HK-2 (cell line): Measurements from ENCODE around the gene HOXD3.

Experiments used
- DNase-seq: peaks from one replicate; pipeline ENCODE4 v3.0.0-alpha.2; 2018; ENCODE audit not compliant: unreplicated experiment

The HOXD3 gene

DNA sequence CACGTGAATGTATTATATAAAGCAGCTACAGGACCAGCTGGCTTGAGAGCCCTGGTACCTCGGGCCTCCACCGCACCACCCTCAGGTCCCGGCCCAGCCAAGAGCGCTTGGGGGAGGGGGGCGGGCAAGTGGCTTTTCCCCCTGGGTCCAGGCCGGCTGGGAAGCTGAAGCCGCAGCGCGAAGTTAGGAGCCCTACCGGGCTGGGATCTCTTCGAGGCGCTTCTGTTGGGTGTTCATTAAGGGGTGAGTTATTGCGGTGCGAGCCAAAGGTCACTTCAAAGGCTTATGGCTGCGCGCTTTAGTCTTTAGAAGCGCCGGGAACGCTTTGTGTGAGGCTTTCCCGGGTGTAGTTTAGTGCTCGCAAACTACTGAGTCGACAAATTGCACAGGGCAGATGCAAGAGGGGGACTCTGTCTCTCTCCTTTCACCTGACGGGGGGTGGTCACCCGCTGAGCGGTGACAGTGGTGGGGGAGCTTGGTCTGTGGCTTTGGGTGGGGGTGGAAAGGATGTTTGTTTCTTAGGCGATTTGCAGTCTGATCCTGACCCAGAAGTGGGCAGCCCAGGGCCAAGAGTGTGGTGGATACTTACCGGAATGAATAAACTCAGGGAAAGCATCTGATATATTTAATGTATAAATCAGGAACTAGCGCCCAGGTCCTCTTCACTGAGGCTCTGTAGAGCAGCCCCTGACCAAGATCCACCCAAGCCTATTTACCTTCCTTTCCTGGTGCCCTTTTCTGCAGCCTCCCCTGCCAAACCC is 6.0 kb downstream of the HOXD3 start:
- no peak for DNase-seq

DNA sequence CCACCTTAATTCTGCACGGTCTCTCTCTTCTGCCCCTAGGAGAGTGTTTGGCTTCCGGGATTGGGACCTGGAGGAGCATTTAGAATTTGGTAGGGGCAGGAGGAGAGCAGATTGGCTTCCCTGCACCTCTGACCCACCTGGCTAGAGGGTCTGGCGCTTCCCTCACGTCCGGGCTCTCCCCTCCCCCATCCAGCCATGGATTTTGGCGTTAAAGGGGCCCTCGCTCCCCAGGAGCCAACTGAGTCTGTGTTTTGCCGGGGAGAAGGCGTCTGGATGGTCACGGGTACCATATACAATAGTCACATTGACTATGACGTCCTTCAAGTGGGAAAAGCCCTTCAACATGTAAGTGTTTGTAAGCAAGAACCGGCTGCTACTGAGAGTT is 6.6 kb downstream of the HOXD3 start:
- DNase-seq = no peak

DNA sequence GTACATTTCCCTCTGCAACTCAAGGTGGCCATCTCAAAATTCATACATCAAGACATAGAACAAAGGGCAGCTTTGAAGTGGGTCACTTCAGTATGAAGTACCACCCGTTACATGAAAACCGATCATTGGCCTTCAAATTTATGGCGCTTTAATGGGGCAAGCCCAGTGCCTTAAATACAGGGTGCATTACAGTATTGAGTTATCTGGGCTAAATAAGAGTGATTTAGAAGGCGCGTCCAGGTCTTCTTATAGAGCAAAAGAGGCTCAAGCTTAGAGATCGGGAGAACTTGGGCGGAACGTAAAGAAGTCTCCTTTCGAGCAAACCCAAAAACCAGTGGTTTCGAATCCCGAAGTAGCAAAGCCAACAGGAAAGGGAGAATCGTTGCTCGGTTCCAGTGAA is 7.1 kb downstream of the HOXD3 start:
- no peak for DNase-seq

DNA sequence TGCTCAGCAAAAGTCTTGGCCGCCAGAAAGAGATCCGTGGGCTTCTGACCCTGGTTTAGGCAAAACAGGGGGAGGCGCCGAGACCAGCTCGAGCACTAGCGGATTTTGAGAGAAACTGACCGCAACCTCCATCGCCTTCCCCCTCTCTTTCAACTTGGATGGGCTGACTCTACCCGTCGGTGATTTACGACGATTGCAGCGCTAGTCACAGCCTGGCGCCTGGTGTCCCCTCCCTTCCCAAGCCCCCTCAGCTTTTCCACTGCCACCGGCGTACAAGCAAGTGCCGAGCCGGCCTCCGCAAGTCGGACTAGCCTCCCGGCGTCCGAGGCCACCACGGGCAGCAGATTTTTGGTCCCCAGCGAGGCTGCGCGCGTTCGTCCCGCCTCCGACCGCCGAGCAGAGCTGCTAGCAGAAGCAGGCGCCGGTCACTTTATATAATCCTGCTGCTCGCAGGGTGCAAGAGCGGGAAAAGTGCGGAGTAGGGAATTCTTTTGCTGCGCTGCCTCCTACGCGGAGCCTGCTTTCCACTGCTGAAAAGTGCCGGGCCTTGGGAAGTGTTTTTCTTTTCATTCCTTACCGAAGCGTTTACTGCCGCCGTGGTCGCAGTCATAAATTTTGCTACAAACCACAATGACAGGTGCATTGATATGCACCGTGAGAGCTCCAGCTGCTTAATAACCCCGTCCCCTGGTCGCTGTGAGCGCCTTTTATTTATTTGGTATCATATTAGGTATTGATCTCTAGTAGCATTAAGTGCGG is 7.7 kb downstream of the HOXD3 start:
- no peak for DNase-seq

DNA sequence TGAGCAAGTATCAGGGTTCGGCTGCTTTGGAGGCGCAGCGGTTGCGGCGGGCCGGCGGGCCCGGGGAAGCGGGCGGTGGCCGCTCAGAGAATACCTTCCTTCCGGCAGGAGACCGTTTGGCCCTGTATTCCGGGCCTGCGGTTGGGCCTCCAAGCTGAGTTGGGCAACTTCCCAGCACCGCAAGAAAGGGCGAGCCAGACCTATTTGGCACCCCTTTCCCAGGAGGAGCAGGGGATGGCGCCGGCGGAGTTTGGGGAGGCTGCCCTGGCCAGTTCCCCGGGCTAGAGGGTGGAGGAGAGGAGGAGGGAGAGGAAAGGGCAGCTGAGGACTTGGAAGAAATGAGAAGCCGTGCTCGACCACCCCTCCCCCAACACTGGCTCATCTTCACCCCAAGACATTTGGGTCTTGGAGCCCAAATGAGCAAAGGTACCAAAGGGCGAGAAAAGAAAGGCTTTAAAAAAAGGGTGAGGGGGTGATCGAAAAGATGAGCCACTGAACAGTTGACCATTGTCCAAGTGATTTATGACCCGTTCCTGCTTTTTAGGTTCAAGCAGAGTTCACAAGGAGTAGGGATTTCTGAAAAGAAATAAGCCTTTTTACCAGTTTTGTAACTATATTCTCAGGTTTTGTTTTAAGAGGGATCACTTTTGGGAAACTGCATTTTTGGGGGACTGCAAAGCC is 8.4 kb downstream of the HOXD3 start:
- no peak for DNase-seq

DNA sequence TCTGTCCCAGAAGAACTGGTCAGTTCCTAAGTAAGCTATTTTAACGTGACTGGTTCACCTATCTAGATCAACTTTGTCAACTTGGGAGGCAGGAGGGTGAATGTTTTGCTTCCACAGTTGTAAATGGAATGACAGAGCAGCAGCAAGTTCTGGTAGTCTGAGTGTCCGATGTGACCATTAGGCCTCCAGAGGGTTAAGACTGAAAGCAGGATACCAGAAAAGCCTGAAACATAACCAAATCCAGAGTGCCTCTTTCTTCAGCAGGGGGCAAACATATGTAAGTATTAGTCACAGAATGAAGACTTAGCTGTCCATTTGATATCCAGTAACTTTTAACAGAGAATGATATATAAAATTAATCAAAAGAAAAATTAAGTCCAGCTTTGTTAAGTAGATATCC is 9.2 kb downstream of the HOXD3 start:
- no peak for DNase-seq

DNA sequence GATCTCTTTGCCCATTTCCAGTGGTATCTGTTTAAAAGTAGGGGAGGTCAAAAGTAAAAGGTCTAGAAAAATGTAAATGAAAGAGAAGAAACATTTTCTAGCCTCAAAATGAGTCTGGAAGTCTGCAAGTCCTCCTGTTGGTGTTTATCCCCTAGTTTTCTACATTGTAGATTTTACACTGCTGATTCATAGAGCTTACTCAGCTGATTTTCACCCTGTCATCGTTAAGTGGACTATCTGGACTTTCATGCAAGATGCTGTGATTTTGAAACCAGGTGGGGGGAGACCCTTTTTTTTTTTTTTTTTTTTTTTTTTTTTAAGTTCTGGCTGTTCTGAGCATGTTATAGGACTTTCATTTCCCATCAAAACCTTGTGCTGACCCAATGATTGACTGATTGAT is 10.3 kb downstream of the HOXD3 start:
- DNase-seq = no peak

DNA sequence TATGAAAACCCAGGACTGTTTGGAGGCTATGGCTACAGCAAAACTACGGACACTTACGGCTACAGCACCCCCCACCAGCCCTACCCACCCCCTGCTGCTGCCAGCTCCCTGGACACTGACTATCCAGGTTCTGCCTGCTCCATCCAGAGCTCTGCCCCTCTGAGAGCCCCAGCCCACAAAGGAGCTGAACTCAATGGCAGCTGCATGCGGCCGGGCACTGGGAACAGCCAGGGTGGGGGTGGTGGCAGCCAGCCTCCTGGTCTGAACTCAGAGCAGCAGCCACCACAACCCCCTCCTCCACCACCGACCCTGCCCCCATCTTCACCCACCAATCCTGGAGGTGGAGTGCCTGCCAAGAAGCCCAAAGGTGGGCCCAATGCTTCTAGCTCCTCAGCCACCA is 12.1 kb downstream of the HOXD3 start:
- DNase-seq = no peak

DNA sequence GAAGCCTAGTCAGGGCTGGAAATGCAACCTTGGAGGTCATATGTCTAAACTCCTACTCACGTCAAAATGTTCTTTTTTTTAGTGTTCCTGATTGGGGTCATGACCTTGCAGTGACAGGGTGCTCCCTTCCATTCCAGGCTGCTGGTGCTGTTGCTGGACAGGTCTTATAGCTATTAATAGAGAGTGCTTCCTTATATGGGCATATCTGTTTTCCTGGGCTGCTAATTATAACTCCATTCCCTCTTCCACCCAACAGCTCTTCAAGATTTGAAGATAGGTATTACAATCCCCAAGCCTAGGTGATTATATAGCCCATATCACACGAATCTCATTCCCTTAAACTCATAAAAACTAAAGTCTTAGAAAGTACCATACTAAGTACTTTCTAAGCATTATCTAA is 12.6 kb downstream of the HOXD3 start:
- no peak for DNase-seq

DNA sequence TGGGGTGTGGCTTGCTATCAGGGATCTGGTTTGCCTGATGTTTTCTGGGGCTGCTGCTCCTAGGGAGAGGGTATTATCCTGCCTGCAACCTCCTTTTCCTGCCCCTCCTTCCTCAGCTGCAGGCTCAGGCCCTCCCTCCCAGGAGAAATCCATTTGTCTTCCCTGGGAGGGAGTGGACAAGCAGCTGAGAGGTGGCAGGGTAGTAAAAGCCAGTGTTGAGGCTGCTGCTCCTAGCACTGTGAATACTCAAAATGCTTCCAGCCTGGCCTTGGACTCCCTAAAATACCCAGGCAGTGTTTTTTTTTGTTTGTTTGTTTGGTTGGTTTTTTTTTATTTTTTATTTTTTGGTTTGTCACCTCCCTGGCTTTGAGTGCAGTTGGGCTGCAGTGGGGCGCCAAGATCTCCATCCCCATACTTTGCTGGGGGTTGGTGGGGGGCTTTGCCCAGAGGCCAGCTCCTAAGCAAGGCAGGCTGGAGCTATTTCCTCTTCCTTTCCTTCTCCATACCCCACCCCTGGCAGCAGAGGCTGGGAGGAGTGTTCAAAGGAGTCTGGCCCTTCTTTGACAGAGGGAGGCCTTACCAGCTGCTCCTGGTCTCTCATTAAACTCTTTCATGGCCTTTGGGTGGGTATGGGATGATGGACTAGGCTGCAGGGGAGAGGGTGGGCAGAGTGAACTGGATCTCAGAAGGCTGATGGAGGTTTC is 13.6 kb downstream of the HOXD3 start:
- DNase-seq = no peak

DNA sequence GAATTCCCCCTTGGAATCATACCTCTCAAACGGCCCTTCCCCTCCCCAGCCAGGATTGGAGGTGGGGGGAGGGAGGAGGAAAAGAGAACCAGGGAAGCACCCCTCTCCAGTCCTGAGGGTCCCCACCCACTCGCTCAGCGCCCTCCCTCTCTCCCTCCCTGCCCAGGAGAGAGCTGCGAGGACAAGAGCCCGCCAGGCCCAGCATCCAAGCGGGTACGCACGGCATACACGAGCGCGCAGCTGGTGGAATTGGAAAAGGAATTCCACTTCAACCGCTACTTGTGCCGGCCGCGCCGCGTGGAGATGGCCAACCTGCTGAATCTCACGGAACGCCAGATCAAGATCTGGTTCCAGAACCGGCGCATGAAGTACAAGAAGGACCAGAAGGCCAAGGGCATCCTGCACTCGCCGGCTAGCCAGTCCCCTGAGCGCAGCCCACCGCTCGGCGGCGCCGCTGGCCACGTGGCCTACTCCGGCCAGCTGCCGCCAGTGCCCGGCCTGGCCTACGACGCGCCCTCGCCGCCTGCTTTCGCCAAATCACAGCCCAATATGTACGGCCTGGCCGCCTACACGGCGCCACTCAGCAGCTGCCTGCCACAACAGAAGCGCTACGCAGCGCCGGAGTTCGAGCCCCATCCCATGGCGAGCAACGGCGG is 14.4 kb downstream of the HOXD3 start:
- DNase-seq = peak; percentile 67

DNA sequence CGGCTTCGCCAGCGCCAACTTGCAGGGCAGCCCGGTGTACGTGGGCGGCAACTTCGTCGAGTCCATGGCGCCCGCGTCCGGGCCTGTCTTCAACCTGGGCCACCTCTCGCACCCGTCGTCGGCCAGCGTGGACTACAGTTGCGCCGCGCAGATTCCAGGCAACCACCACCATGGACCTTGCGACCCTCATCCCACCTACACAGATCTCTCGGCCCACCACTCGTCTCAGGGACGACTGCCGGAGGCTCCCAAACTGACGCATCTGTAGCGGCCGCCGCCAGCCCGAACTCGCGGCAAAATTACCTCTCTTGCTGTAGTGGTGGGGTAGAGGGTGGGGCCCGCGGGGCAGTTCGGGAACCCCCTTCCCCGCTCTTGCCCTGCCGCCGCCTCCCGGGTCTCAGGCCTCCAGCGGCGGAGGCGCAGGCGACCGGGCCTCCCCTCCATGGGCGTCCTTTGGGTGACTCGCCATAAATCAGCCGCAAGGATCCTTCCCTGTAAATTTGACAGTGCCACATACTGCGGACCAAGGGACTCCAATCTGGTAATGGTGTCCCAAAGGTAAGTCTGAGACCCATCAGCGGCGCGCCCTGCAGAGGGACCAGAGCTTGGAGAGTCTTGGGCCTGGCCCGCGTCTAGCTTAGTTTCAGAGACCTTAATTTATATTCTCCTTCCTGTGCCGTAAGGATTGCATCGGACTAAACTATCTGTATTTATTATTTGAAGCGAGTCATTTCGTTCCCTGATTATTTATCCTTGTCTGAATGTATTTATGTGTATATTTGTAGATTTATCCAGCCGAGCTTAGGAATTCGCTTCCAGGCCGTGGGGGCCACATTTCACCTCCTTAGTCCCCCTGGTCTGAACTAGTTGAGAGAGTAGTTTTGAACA is 15.1 kb downstream of the HOXD3 start:
- peak; percentile 29 for DNase-seq

DNA sequence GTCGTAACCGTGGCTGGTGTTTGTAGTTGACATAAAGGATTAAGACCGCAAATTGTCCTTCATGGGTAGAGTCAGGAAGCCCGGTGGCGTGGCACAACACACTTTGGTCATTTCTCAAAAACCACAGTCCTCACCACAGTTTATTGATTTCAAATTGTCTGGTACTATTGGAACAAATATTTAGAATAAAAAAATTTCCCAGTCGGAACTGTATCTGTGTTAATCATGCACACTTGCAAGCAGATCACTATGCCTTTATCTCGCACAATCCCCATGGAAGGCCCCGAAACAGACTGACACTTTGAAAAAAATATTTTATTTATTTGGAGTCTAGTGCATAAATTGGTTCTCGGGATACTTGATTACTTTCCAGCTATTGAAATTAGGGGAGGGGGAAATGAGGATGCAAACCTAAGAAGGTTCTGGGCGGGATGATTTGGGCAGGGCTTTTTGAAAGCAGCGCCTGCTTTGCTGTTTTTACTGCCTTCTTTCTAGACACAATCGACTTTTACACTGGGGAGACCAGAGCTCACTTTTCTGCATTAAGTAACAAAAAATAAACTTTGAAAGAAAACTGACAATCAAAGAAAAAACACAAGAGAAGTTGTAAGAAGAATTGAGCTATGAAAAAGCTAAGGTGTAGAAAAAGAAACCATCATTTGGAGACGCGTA is 15.9 kb downstream of the HOXD3 start:
- DNase-seq = no peak

DNA sequence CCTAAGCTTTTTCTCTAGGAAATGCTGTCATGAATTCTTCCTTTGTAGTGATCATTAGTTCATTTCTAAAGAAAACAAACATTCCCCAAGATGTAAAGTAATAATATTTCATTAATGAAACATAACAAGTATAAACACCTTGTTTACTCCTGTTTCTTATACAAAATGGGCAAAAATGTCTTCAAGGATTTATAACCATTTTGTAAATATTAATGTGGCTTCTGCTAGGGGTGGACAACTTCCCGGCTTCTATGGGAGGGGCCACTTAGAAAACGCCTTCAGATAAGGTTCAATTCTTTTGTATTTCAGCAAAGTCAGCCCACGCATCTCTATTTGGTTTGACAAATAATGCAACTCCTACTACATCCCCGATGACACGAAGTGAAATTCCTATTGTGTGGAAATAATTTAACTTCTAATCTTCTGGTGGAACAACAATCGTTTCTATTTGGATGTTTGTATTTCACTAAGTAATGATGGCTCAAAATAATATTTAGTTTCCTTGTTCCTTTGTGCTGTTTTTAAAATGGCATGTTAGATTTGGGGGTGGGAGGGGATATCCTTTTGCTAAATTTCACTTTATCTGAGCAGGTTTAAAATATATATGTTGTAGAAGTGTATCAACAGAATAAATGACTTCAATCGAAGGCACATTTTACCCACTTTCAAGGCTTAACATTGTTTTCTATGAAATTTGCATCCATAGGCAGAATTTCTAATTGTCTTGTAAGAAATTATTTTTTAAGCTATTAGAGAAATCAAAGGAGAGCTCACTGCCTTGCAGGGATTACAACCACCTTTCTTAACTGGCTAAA is 16.7 kb downstream of the HOXD3 start:
- DNase-seq = no peak

DNA sequence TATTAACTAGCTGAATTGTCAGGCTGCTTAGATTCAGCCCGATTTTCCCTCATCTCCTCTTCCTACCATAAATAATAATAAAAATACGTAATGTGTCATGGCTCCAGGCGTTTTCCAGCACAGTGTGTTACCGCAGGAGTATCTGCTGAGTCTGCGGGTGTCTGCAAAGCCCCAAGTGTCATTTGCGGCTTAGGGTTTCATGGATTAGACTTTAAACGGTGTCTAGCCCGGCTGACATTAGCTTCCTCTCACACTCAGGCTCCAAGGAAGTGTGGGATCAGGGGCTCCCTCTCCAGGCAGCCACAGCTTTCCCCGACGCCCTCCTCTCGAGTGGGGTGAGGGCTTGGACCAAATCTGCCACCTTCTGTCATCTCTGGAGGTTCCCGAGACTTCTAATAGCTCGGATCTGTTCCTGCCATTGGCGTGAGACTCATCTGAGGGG is 17.3 kb downstream of the HOXD3 start:
- DNase-seq = no peak

DNA sequence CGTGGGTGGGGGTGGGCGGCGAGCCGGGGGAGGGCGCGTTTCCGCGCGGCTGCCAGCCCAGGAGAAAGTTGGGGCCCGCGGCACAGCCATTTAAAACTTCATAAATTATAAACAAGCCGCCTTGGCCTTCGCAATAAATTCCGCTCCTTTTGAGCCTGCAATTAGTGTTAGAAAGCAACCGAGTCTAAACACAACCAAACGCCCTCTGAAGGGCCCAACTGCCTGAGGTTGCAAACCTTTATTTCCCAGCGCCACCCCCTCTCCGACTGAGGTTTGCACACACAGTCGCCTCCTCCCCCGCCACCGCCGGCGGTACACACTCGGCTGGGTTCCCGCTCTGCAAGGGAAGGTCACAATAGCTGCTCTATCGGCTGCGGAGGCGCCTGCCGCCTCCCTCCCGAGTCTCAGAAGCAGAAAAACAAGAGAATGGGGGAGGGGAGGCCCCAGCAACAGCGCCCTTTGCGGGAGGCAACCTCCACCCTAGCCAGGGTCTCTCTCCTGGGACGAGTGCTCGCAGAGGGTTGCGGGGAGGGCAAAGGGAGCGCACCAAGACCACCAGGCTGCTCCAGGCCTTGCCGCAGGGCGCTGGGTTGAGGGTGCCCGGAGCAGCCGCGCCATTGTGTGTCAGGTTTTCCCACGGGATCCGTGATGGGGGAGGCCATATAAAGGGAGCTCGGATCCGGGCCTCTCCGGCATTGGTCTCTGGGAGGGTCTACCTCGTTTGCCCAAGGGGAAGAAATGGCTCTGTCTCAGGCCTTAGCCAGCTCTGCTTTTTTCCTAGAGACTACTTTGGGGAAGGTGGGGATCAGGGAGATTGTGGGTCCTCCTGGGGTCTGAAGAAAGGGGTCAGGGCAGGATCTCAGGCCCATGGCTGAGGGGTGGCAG is 18.0 kb downstream of the HOXD3 start:
- DNase-seq = no peak

DNA sequence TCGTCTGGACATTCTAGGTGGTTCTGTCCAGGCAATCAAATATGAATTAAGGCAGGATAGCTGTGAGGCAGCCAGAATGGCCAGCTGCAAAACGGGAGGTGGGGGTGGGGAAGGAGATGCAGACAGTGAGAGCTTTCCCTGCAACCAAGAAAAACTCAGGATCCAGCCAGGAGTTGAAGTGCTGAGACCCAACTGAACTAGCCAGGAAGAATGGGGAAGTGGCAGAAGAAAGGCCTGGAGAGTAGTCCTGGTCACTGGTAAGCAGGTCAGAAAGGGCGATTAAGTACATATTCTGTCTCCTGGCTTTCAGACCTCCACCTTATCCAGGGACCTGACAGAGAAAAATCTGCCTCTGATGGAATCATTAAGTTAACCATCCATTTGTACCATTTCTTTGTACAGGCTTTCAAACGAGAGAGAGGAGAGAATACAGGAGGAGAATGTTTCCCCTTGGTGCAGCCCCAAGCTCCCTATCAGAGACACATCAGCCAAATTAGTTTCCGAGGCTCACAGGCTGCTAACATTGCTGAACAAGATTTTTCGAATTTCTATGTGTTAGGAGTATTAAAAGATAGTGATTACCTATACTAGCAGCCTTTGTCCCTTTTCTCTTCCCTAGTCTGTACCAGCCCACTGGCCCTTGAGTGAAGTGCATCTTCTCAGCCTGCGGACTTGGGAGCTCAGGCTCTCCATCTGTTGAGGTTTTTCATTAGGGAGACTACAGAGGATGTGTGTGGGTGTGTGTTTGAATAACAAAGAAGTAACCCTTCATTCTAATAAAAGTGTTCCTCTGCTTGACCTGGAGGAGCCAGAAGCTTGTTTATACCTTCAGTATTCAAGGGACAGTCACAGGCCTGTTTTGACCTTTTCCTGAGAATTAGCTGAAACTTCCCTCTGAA is 18.9 kb downstream of the HOXD3 start:
- no peak for DNase-seq
